Esophagus squamous epithelium (tissue), 4 donors: Measurements from ENCODE around the gene RGL1.

Source experiments
- CTCF ChIP-seq, 6 experiments: fragments of 450-650 bp in 4 of 6; fragments of 200-600 bp in 2 of 6; sonication (generic) in 2 of 6; IDR thresholded peaks; one replicate each; pipeline ENCODE4 v1.5.1; 2016 to 2019; ENCODE audit warnings: antibody characterized with exemption in 6 of 6, mild to moderate bottlenecking in 4 of 6, moderate library complexity in 4 of 6
- POLR2A ChIP-seq, 4 donors: fragments of 450-650 bp; IDR thresholded peaks; one replicate each; pipeline ENCODE4 v1.6.1; 2017; ENCODE audit warnings: antibody characterized with exemption in 4 of 4, mild to moderate bottlenecking in 4 of 4, moderate library complexity in 3 of 4

- no peak for TF ChIP-seq POLR2A (IDR thresholded peaks at IDR 0.05)
- TF ChIP-seq CTCF (IDR thresholded peaks at IDR 0.05) = no peak
Observed at GRCh38 chr1:183838221-183838620, 33.3 kb downstream of the RGL1 start.
